ENCODE results near the gene FBXL15.

The FBXL15 gene

DNA sequence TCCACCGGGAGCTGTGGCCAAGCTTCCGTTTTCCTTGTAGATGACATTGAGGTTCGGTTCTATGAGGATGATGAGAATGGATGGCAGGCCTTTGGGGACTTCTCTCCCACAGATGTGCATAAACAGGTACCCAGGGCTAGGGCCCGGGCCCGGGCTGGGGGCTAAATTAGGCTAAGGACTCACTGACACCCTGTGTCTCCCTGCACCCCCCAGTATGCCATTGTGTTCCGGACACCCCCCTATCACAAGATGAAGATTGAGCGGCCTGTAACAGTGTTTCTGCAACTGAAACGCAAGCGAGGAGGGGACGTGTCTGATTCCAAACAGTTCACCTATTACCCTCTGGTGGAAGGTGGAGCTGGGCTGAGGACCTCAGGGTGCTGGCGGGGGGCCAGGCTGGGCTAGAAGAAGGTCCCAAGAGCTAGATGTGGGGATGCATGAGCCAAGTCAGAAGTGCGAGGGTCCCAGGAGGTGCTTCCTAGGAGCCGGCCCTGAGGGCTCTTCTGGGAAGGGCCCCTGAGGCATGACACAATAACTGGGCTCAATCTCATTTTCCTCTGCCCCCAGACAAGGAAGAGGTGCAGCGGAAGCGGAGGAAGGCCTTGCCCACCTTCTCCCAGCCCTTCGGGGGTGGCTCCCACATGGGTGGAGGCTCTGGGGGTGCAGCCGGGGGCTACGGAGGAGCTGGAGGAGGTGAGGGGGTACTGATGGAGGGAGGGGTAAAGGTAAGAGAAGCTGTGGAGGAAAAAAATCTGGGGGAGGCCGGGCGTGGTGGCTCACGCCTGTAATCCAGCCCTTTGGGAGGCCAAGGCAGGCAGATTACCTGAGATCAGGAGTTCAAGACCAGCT is 22.2 kb upstream of the FBXL15 start:
- DNase-seq: no peak

DNA sequence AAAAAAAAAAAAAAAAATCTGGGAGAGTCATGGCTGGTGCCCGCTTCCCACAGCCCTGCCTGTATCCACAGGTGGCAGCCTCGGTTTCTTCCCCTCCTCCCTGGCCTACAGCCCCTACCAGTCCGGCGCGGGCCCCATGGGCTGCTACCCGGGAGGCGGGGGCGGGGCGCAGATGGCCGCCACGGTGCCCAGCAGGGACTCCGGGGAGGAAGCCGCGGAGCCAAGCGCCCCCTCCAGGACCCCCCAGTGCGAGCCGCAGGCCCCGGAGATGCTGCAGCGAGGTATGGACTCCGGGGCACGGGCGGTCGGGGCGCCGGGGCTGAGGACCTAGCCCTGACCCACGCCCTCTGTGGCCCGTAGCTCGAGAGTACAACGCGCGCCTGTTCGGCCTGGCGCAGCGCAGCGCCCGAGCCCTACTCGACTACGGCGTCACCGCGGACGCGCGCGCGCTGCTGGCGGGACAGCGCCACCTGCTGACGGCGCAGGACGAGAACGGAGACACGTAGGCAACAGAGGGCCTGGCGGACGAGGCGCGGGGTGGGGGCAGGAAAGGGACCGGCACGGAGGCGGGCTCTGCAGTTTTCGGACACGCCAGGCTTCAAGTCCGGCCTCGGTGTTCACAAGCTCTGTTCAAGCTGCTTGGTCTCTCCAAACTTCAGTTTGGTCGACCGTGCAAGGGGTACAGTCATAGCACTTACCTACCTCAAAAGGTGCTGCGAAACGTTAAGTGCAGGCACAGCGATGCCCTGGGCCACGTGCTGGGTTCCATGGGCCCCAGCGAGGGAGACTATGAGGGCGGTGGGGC is 21.2 kb upstream of the FBXL15 start:
- peak; percentile 91 to 95 (median 95) for DNase-seq

GRCh38 chr10:102400076-102400475 is 20.6 kb upstream of the FBXL15 start:
- no peak for DNase-seq

DNA sequence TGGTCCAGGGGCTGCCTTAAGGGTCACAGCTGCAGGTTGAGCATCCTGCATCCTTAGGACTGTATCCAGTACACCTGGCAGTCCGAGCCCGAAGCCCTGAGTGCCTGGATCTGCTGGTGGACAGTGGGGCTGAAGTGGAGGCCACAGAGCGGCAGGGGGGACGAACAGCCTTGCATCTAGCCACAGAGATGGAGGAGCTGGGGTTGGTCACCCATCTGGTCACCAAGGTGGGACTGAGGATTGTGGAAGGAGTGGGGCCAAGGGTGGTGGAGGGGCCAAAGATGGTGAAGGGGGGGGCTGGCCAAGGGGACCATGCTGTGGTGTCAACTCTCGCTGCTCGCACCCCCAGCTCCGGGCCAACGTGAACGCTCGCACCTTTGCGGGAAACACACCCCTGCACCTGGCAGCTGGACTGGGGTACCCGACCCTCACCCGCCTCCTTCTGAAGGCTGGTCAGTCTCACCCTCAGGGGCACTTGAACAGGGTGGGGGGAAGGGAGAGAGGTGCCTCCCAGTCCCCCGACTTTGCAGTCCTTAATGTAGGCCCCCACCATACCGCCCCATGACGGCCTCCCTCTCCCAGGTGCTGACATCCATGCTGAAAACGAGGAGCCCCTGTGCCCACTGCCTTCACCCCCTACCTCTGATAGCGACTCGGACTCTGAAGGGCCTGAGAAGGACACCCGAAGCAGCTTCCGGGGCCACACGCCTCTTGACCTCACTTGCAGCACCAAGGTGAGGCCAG is 19.9 kb upstream of the FBXL15 start:
- DNase-seq: no peak

DNA sequence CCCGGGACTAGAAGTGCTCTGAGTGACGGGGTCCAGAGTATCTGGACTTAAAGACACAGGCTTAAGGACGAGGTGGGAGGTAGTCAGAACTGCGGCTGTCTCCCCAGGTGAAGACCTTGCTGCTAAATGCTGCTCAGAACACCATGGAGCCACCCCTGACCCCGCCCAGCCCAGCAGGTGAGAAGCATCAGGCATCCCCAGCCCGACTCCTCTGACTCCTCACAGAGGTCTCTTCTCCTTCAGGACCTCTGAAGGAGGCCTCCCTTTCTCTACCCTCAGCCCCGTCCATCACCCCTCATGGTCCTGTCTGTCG is 19.3 kb upstream of the FBXL15 start:
- no peak for DNase-seq

DNA sequence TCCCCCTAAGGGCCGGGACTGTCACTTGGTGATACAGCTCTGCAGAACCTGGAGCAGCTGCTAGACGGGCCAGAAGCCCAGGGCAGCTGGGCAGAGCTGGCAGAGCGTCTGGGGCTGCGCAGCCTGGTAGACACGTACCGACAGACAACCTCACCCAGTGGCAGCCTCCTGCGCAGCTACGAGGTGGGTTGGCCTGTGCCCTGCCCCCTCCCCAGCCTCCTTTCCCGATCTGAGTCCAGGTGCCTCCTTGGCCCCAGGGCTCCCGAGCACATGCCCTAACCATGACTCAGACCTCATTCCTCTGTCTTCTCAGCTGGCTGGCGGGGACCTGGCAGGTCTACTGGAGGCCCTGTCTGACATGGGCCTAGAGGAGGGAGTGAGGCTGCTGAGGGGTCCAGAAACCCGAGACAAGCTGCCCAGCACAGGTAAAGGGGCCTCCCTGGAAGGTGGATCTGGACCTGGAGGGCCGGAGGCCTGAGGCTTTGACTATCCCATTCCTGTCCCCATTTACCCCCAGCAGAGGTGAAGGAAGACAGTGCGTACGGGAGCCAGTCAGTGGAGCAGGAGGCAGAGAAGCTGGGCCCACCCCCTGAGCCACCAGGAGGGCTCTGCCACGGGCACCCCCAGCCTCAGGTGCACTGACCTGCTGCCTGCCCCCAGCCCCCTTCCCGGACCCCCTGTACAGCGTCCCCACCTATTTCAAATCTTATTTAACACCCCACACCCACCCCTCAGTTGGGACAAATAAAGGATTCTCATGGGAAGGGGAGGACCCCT is 18.7 kb upstream of the FBXL15 start:
- no peak for DNase-seq

DNA sequence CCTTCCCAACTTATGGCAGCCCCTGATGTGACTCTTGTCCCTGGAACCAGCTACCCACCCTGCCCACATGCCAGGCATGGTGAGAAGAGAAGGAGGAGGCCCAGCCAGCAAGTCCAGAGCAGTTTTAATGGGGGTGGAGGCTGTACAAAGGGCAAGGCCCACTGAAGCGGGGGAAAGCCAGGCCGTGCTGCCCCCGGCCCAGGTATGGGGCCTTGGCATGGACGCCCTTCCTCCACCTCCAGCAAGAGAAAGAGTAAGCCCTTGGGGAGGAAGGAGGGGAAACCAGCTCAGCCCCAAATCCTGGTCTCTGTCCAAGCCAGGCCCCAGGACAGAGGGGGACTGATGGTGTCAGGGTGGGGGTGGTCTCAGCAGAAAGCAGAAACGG is 18.1 kb upstream of the FBXL15 start:
- DNase-seq: no peak

GRCh38 chr10:102403115-102403514 is 17.5 kb upstream of the FBXL15 start:
- no peak for DNase-seq

DNA sequence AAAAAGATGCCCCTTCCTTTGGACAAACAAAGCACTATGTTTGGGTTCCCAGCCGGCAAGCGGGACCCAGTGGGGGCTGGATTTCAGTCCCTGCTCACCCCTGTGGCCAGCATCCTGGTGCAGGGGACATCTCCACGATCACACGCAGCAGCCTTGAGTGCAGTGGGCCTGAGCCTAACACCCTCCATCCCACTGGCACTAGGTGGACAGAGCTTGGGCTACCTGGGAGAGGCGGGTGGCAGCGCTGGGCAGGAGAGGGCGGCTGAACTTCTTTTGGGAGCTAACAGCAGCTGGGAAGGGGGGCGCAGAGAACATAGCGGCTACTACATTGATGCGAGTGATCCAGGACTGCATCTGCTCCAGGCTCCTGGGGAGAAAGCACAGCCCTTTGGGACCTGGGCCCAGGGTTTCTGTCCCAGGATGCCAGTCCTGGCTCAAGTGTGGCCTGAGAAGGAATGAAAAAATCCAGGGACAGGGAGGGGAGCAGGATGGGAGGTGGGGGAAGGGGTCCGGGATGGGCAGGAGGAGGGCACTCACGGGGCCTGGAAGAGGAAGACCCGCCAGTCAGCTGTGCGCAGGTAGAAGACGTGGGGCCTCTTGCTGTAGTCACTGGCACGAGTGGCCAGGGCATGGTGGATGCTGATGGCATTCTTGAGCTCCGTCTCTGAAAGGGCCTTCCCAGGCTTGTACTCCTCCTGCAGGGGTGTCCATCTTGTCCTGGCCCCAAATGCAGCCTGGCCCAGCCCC is 16.1 kb upstream of the FBXL15 start:
- DNase-seq: no peak

DNA sequence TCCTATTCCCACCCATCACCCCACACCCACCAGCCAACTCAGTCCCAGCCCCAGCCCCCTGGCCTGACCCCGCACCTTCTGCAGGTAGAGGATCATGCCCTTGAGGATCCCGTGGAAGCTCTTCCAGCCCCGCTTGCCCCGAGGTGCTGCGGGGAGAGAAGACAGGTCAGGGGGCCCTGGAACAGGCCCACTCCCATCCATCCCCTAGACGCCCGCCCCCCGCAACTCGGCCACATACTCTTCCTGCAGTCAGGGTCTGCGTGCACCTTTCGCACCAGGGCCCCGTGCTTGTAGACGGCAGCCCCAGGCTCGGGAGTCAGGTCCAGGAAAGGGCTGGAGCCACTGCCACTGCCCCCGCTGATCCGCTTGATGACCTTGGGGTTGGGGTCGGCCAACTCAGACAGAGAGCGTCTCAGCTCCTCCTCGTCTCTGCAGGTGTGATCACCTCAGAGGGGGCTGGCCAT is 15.5 kb upstream of the FBXL15 start:
- DNase-seq: no peak

GRCh38 chr10:102405632-102406031 is 15.0 kb upstream of the FBXL15 start:
- DNase-seq: no peak

- peak in 1 of 3 donors; percentile 52 for DNase-seq
These were observed 13.8 kb upstream of the FBXL15 start for GRCh38 chr10:102406815-102407214.

DNA sequence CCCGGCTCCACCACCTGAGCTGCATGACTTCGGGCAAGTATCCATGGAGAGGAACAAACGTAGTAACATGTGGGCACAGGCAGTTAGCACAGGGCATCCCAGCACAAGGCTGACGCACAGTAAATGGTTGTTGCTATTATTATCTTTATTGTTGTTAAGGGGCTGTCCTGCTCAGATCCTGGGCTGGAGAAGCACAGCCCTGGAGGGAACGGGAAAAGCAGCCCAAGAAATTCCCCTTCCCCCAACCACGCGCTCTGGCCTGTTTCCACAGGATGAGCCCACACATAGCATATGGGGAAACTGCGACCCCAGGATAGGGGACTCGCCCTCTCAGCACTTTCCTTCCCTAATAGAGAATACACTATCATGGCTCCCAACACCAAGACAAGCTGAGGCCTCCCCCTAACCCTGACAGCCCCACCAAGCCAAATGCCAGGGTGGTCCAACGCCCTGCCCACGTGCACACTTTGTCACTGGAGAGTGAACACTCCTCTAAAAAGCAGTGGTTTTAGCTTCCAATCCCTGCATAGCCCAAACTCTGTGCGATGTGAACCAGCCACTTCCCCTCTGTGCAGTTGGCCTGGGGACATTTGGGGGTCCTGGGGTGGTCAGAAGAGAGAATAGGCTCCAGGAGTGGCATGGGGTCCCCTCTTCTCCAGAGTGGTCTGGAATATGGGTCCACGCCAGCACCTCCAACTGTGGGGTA is 13.1 kb upstream of the FBXL15 start:
- peak; percentile 64 to 79 (median 67) for DNase-seq

DNA sequence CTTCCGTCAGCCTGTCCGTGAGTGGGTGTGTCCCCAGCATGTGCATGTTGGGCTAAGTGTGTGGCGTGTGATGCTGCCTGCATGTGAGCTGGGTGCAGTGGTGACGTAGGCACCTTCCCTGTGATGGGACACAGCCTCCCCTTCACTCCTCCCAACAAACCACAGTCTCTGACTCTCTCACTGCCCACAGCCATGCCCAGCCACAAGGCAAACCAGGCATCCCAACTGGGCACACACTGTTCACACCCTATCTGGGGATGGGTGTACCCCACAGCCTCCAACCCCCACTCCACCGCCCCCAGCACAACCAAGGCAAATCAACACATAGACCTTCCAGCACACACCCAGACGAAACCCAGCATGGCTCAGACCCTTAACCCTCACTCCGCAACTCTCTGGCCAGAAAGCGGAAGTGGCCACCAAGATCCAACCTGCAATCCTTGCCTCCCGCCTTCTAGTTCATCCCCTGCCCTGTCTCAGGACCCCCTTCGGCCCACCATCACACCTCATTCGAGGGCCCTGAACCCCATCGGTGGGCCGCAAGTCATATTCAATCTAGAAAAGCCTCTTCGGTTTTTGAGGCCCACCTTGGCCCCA is 12.4 kb upstream of the FBXL15 start:
- peak in 2 of 3 donors; percentile 49 to 63 for DNase-seq

DNA sequence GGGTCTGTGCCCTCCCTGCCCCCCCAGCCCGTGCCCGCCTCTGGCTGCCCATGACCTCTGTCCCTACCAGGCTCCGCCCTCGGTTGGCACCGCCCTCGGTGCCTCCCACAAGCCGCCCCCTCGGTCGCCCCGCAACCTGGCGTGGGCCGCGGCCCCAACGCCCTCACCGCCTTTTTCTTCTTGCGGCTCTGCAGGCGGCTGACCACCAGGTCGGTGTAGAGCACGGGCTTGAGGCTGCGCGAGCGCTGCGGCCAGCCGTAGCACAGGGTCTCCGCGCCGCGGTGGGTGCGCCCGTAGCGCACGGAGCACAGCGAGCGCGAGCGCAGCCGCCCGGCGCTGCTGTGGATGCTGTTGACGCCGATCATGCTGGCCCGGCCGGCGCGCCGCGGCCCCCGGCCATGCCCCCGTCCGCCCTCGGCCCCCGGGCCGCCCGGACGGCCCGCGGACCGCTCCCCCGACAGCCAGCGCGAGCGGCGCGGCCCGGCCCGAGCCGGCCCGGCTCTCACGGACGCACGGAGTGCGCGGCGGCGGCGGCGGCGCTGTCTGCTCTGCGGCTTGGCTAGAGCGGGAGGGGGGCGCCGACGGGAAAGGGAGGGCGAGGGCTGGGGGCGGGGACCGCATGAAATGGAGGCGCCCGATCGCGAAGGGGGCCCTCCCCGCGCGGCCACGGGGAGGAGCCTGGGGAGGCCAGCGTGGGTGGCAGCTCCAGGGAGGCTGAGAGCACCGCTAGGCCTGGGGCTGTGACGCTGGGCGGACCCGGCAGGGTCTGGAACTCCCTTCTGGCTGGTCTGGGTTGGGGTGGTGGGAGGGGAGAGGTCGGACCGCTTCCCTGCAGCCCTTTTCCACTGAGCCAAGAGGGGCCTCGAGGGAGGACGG is 11.7 kb upstream of the FBXL15 start:
- peak; percentile 72 to 92 (median 80) for DNase-seq

GRCh38 chr10:102409604-102410428 is 10.8 kb upstream of the FBXL15 start:
- no peak for DNase-seq

DNA sequence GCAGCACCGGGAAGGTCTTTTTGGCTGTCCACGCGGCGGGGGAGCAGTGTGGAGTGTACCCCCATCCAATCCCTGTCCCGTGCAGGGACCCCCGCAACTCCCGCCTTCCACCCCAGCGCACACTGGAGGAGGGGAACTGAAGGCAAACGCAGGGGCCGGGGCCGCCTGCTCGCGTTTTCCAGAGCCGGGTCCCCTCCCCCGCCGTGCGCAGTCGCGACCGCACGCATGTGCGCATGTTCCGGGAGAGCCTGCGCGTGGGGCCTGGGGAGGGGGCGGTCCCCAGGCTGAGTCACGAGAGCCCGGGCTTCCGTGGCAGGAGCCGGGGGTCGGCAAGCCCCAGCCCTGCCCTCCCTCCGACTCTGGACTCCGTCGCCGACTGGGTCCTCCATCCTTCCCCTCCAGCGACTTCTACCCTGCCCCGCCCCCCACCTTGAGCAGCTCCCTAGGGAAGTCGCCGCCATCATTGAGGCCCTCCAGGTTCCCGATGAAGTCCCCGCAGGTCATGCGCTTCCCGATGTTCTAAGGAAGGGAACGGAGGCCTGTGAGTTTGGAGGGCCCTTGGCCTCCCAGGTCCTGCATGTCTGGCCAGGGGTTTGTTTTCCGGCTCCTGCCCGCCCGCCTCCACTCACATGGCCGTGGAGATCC is 10.1 kb upstream of the FBXL15 start:
- DNase-seq: no peak

All from suppressor macrophage treated with lipopolysaccharide for 1 hour (primary cell).